ENCODE measurements around the gene TXLNA. TPM values are rescaled to one million over a fixed set of nuclear protein-coding genes. Genes with fewer than 3 reads are reported as not detected.

TXLNA gene
- total RNA-seq, 1 experiment from 2014 or later: 35.0 TPM

DNA sequence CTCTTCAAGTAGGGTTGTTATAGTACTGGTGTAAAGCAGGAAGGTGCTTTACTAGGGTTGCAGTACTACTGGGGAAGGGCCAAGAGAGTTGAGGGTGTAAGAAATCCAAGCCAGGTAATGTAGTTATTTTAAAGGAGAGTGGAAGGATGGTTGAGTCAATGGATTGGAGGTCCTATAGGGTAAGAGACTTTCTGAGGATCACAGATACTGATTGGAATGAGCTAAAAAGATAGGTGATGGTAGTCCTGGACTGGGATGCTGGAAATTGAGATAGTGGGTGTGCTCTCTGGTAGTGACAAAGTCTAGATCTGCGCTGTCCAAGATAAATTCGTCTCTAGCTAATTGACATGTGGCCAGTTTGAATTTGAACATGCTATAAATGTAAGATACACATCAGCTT is 7.0 kb downstream of the TXLNA start:
- Mint-ChIP-seq H3K4me1 (ENCODE audit: low read depth, unreplicated experiment) (peaks cover 8% of the 10 kb centered on the region), H3K36me3 (ENCODE audit: insufficient read depth, unreplicated experiment) (peaks cover 75% of the 10 kb centered on the region), H3K27ac (ENCODE audit: unreplicated experiment) (peak overlapping the region; percentile 79), H3K4me3 (ENCODE audit: unreplicated experiment) (no peak overlapping the region), H3K9me3 (ENCODE audit: unreplicated experiment) (no peaks in the 10 kb centered on the region), H3K27me3 (ENCODE audit: insufficient read depth, unreplicated experiment) (no peaks in the 10 kb centered on the region)
- H3K4me3 ChIP-seq (ENCODE audit: low read depth, low read length): no peak overlapping the region
- POLR2A ChIA-PET: no interaction called here
- H3K36me3 ChIP-seq (ENCODE audit: control insufficient read depth, insufficient read depth, low read length): peaks cover 4% of the 10 kb centered on the region
- H3K27me3 ChIP-seq (replicated peaks; ENCODE audit: control insufficient read depth, insufficient read depth, low read length): no peaks in the 10 kb centered on the region
- TF ChIP-seq, protein P1, sequence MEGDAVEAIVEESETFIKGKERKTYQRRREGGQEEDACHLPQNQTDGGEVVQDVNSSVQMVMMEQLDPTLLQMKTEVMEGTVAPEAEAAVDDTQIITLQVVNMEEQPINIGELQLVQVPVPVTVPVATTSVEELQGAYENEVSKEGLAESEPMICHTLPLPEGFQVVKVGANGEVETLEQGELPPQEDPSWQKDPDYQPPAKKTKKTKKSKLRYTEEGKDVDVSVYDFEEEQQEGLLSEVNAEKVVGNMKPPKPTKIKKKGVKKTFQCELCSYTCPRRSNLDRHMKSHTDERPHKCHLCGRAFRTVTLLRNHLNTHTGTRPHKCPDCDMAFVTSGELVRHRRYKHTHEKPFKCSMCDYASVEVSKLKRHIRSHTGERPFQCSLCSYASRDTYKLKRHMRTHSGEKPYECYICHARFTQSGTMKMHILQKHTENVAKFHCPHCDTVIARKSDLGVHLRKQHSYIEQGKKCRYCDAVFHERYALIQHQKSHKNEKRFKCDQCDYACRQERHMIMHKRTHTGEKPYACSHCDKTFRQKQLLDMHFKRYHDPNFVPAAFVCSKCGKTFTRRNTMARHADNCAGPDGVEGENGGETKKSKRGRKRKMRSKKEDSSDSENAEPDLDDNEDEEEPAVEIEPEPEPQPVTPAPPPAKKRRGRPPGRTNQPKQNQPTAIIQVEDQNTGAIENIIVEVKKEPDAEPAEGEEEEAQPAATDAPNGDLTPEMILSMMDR (IDR thresholded peaks at IDR 0.05; ENCODE audit: insufficient read depth in 1 of 2, low read depth in 1 of 2, low read length in 1 of 2, severe bottlenecking in 1 of 2, unreplicated experiment in 1 of 2): no peak
- no peaks in the 10 kb centered on the region for H3K9me3 ChIP-seq
- no TSS peak for BruUV-seq (replicated peaks)
- DNase-seq: no peak
- H3K4me1 ChIP-seq: no peaks in the 10 kb centered on the region
- CTCF ChIA-PET: no interaction called here
- intact Hi-C loops (cut with micrococcal nuclease; ENCODE audit: unreplicated experiment): no loop called here

DNA sequence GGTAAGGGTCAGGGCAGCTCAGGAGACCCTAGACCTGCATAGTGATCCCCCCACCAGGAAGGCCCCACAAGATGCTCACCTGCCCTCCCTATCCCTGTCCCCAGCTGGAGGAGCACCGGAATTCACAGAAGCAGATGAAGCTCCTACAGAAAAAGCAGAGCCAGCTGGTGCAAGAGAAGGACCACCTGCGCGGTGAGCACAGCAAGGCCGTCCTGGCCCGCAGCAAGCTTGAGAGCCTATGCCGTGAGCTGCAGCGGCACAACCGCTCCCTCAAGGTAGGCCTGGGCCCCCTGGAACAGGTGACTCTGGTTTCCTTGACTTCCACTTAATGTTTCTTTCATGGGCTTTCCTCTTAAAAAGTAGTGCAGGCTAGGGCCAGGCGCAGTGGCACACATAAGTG is 8.4 kb downstream of the TXLNA start:
- DNase-seq: no peak
- Histone ChIP-seq H3K4me3 (ENCODE audit: low read depth, low read length) (no peak overlapping the region), H3K36me3 (ENCODE audit: control insufficient read depth, insufficient read depth, low read length) (peaks cover 3% of the 10 kb centered on the region), H3K9me3 (no peaks in the 10 kb centered on the region), H3K27me3 (replicated peaks; ENCODE audit: control insufficient read depth, insufficient read depth, low read length) (no peaks in the 10 kb centered on the region), H3K4me1 (no peaks in the 10 kb centered on the region)
- Mint-ChIP-seq H3K36me3 (ENCODE audit: insufficient read depth, unreplicated experiment) (peaks cover 75% of the 10 kb centered on the region), H3K9me3 (ENCODE audit: unreplicated experiment) (no peaks in the 10 kb centered on the region), H3K4me3 (ENCODE audit: unreplicated experiment) (no peak overlapping the region), H3K27ac (ENCODE audit: unreplicated experiment) (no peak overlapping the region), H3K27me3 (ENCODE audit: insufficient read depth, unreplicated experiment) (no peaks in the 10 kb centered on the region), H3K4me1 (ENCODE audit: low read depth, unreplicated experiment) (peaks cover 7% of the 10 kb centered on the region)
- CTCF ChIA-PET: no interaction called here
- POLR2A ChIA-PET: no interaction called here
- TF ChIP-seq, protein P1 (IDR thresholded peaks at IDR 0.05; ENCODE audit: insufficient read depth in 1 of 2, low read depth in 1 of 2, low read length in 1 of 2, severe bottlenecking in 1 of 2, unreplicated experiment in 1 of 2): no peak
- intact Hi-C loops (cut with micrococcal nuclease; ENCODE audit: unreplicated experiment): no loop called here
- no TSS peak for BruUV-seq (replicated peaks)

DNA sequence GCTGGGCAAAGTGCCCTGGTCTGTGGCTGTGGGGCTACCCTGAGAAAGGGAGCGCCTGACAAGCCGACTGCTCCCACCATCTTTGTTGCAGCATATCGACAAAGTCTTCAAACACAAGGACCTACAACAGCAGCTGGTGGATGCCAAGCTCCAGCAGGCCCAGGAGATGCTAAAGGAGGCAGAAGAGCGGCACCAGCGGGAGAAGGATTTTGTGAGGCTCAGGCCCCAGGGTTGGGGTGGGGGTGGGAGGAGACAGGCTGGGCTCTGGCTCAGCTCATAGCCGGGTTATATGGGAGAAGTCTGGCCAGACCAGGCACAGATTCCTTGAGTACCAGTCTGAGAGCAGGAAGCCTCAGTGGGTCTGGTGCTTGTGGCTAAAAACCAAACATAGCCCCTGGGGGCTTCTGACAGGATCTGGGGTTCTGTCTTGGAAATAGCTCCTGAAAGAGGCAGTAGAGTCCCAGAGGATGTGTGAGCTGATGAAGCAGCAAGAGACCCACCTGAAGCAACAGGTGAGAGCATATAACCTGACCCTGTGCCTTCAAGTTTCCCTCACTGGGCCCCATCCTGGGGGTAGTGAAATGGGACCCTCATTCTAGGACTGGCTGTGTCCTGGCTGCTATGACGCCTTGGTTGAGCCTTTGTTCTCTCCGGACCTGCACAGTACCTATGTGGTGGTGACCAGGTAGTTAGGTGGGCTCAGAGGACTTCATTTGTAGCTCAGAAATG is 12.9 kb downstream of the TXLNA start:
- ChIA-PET CTCF (no interaction called here), POLR2A (no interaction called here)
- Mint-ChIP-seq H3K27me3 (ENCODE audit: insufficient read depth, unreplicated experiment) (no peaks in the 10 kb centered on the region), H3K4me1 (ENCODE audit: low read depth, unreplicated experiment) (no peaks in the 10 kb centered on the region), H3K36me3 (ENCODE audit: insufficient read depth, unreplicated experiment) (peaks cover 70% of the 10 kb centered on the region), H3K27ac (ENCODE audit: unreplicated experiment) (no peak overlapping the region), H3K4me3 (ENCODE audit: unreplicated experiment) (no peak overlapping the region), H3K9me3 (ENCODE audit: unreplicated experiment) (no peaks in the 10 kb centered on the region)
- no peak overlapping the region for H3K4me3 ChIP-seq (ENCODE audit: low read depth, low read length)
- TF ChIP-seq, protein P1 (IDR thresholded peaks at IDR 0.05; ENCODE audit: insufficient read depth in 1 of 2, low read depth in 1 of 2, low read length in 1 of 2, severe bottlenecking in 1 of 2, unreplicated experiment in 1 of 2): no peak
- H3K27me3 ChIP-seq (replicated peaks; ENCODE audit: control insufficient read depth, insufficient read depth, low read length): no peaks in the 10 kb centered on the region
- peaks cover 3% of the 10 kb centered on the region for H3K36me3 ChIP-seq (ENCODE audit: control insufficient read depth, insufficient read depth, low read length)
- H3K4me1 ChIP-seq: no peaks in the 10 kb centered on the region
- H3K9me3 ChIP-seq: no peaks in the 10 kb centered on the region
- intact Hi-C loops (cut with micrococcal nuclease; ENCODE audit: unreplicated experiment): no loop called here
- no peak for DNase-seq
- BruUV-seq (replicated peaks): no TSS peak
